ENCODE results near the gene CASP8AP2. TPM values are rescaled to one million over a fixed set of nuclear protein-coding genes. Genes with fewer than 3 reads are reported as not detected.
A peak's percentile ranks its signal among the peaks of the same experiment; 100 is the strongest.
"Not testable (repeated sequence)": the region's sequence is repeated elsewhere in the genome, so short reads cannot be mapped to it uniquely, and the experiment has no call there.

CASP8AP2 gene
- total RNA-seq, 1 donor from 2014 or later: 36.6 TPM

- Mint-ChIP-seq H3K4me3 (peak overlapping the region; percentile 78), H3K36me3 (ENCODE audit: low read depth) (no peaks in the 10 kb centered on the region), H3K27ac (ENCODE audit: unreplicated experiment) (no peak overlapping the region)
These were observed 3.6 kb upstream of the CASP8AP2 start for GRCh38 chr6:89826029-89826528.

GRCh38 chr6:89828475-89828987 is 1.1 kb upstream of the CASP8AP2 start:
- H3K27me3 Mint-ChIP-seq (ENCODE audit: low read depth); H3K9me3 Mint-ChIP-seq; DNase-seq (ENCODE audit: low read depth, low spot score); H3K36me3 Mint-ChIP-seq (ENCODE audit: low read depth): not testable (repeated sequence)
- H3K4me3 Mint-ChIP-seq: peak overlapping the region; percentile 98
- H3K4me1 Mint-ChIP-seq: peaks cover 20% of the 10 kb centered on the region
- peak overlapping the region; percentile 89 for H3K27ac Mint-ChIP-seq (ENCODE audit: unreplicated experiment)

More at GRCh38 chr6:89826029-89826528, 3.6 kb upstream of the CASP8AP2 start:
- no peak for DNase-seq (ENCODE audit: low read depth, low spot score)
- peaks cover 20% of the 10 kb centered on the region for H3K4me1 Mint-ChIP-seq
- no peak for TF ChIP-seq CTCF (conservative IDR thresholded peaks at IDR 0.05)
- H3K9me3 Mint-ChIP-seq: no peaks in the 10 kb centered on the region
- H3K27me3 Mint-ChIP-seq (ENCODE audit: low read depth): no peaks in the 10 kb centered on the region

GRCh38 chr6:89828988-89829471 is 650 bp upstream of the CASP8AP2 start:
- Mint-ChIP-seq H3K4me3 (peak overlapping the region; percentile 98), H3K27me3 (ENCODE audit: low read depth) (no peaks in the 10 kb centered on the region), H3K27ac (ENCODE audit: unreplicated experiment) (peak overlapping the region; percentile 89), H3K9me3 (no peaks in the 10 kb centered on the region), H3K36me3 (ENCODE audit: low read depth) (no peaks in the 10 kb centered on the region), H3K4me1 (peaks cover 20% of the 10 kb centered on the region)
- no peak for DNase-seq (ENCODE audit: low read depth, low spot score)
- no peak for TF ChIP-seq CTCF (conservative IDR thresholded peaks at IDR 0.05)

GRCh38 chr6:89830170-89830809 is 610 bp downstream of the CASP8AP2 start:
- H3K4me3 Mint-ChIP-seq: peak overlapping the region; percentile 98
- H3K36me3 Mint-ChIP-seq (ENCODE audit: low read depth): peaks cover 1% of the 10 kb centered on the region
- peaks cover 20% of the 10 kb centered on the region for H3K4me1 Mint-ChIP-seq
- no peak for DNase-seq (ENCODE audit: low read depth, low spot score)
- H3K27me3 Mint-ChIP-seq (ENCODE audit: low read depth): no peaks in the 10 kb centered on the region
- no peak for TF ChIP-seq CTCF (conservative IDR thresholded peaks at IDR 0.05)
- H3K9me3 Mint-ChIP-seq: no peaks in the 10 kb centered on the region
- peak overlapping the region; percentile 37 for H3K27ac Mint-ChIP-seq (ENCODE audit: unreplicated experiment)

- peaks cover 12% of the 10 kb centered on the region for H3K36me3 Mint-ChIP-seq (ENCODE audit: low read depth)
- no peak for TF ChIP-seq CTCF (conservative IDR thresholded peaks at IDR 0.05)
- H3K4me3 Mint-ChIP-seq: peak overlapping the region; percentile 25
- no peak for DNase-seq (ENCODE audit: low read depth, low spot score)
- H3K9me3 Mint-ChIP-seq: no peaks in the 10 kb centered on the region
- H3K4me1 Mint-ChIP-seq: peaks cover 9% of the 10 kb centered on the region
- H3K27ac Mint-ChIP-seq (ENCODE audit: unreplicated experiment): no peak overlapping the region
- H3K27me3 Mint-ChIP-seq (ENCODE audit: low read depth): no peaks in the 10 kb centered on the region
These were observed 5.5 kb downstream of the CASP8AP2 start for GRCh38 chr6:89834884-89835792.

Data from neural crest cell (in vitro differentiated cells).